DOHH2 (cell line): Measurements from ENCODE around the gene PNRC2.

Experiments
- EZH2phosphoT487 ChIP-seq: fragments of 200-600 bp; sonication (generic); IDR thresholded peaks from 2 replicates; pipeline ENCODE4 v1.6.1; 2017; ENCODE audit warnings: borderline replicate concordance, mild to moderate bottlenecking, antibody characterized with exemption, low read length, moderate library complexity, mixed read lengths
- TF ChIP-seq, protein P1 (sequence below): fragments of 200-600 bp; sonication (generic); IDR thresholded peaks from one replicate; pipeline ENCODE4 v1.5.1; 2014; ENCODE audit warnings: antibody characterized with exemption, mild to moderate bottlenecking, low read depth, low read length; ENCODE audit not compliant: poor library complexity, severe bottlenecking

DNA sequence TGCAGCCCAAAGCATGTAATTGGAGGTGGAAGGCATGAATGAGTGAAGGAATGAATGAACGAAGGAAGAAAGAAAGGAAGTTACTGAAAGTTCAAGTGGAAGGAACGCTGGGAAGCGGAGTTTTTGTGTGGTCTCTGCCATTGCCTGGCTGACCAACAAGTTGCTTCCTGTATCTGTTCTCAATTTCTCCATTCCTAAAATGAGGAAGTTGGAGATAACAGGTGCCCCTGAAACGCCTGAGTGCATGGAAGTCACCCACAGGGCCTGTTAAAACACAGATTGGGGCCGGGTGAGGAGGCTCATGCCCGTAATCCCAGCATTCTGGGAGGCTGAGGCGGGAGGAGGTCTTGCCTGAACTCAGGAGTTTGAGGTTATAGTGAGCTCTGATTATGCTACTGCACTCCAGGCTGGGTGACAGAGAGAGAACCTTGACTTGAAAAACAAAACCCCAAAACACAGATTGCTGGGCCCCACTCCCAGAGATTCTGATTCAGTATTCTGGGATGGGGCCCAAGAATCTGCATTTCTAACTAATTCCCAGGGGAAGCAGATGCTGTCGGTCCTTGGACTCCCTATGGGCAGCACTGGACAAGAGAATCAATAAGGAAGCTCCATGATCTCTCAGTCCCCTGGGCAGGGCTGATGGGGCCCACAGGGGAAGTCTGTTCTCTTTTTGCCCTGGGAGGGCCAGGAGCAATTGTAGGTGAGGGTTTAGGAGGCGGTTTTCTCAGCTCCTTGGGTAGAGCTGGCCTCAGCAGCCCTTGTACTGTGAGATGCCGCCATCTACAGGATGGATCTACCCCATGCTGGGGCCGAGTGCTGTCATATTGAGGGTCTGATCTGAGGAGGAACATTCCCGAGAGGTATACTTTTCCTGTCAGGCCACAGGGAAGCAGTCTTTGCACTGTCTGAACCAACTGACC lies 43.2 kb upstream of the PNRC2 start:
- TF ChIP-seq EZH2phosphoT487 = no peak
- TF ChIP-seq, protein P1, sequence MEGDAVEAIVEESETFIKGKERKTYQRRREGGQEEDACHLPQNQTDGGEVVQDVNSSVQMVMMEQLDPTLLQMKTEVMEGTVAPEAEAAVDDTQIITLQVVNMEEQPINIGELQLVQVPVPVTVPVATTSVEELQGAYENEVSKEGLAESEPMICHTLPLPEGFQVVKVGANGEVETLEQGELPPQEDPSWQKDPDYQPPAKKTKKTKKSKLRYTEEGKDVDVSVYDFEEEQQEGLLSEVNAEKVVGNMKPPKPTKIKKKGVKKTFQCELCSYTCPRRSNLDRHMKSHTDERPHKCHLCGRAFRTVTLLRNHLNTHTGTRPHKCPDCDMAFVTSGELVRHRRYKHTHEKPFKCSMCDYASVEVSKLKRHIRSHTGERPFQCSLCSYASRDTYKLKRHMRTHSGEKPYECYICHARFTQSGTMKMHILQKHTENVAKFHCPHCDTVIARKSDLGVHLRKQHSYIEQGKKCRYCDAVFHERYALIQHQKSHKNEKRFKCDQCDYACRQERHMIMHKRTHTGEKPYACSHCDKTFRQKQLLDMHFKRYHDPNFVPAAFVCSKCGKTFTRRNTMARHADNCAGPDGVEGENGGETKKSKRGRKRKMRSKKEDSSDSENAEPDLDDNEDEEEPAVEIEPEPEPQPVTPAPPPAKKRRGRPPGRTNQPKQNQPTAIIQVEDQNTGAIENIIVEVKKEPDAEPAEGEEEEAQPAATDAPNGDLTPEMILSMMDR = peak; percentile 92
